Neural cell (in vitro differentiated cells): Measurements from ENCODE around the gene POLQ. TPM values are rescaled to one million over a fixed set of nuclear protein-coding genes. Genes with fewer than 3 reads are reported as not detected.

Experiments used
- H2AFZ ChIP-seq: fragments of 200-600, 300-800 bp; sonication (generic), shearing (Covaris generic); 2 replicates; pipeline ENCODE4 v1.6.0; 2014; ENCODE audit warnings: low read depth, mild to moderate bottlenecking, antibody characterized with exemption, low read length, moderate library complexity
- H3F3A ChIP-seq: fragments of 200-600 bp; shearing (Covaris generic); 2 replicates; pipeline ENCODE4 v1.6.1; 2016; ENCODE audit warnings: mild to moderate bottlenecking, moderate library complexity, mixed read lengths, antibody characterized with exemption, low read length; ENCODE audit not compliant: insufficient read depth, poor library complexity, severe bottlenecking
- H3K27ac ChIP-seq: fragments of 200-600, 300-800 bp; sonication (generic), shearing (Covaris generic); 2 replicates; pipeline ENCODE4 v1.5.1; 2014; ENCODE audit warnings: mild to moderate bottlenecking, low read length, moderate library complexity
- H3K27me3 ChIP-seq: fragments of 300-800, 200-600 bp; sonication (generic), shearing (Covaris generic); 2 replicates; pipeline ENCODE4 v1.6.0; 2014; ENCODE audit warnings: mild to moderate bottlenecking, low read depth, low read length, moderate library complexity; ENCODE audit not compliant: insufficient read depth
- H3K36me3 ChIP-seq: fragments of 300-800, 200-600 bp; sonication (generic), shearing (Covaris generic); 2 replicates; pipeline ENCODE4 v1.5.1; 2014; ENCODE audit warnings: mild to moderate bottlenecking, antibody characterized with exemption, low read length, moderate library complexity; ENCODE audit not compliant: insufficient read depth
- H3K4me2 ChIP-seq: fragments of 300-800, 200-600 bp; sonication (generic), shearing (Covaris generic); 2 replicates; pipeline ENCODE4 v1.6.0; 2014; ENCODE audit warnings: mild to moderate bottlenecking, low read length
- H3K4me3 ChIP-seq: fragments of 300-800, 200-600 bp; sonication (generic), shearing (Covaris generic); 2 replicates; pipeline ENCODE4 v1.5.1; 2014; ENCODE audit warnings: mild to moderate bottlenecking, low read length, moderate library complexity
- H3K79me2 ChIP-seq: fragments of 200-600 bp; shearing (Covaris generic); replicated peaks from 2 replicates; pipeline ENCODE4 v1.6.0; 2014; ENCODE audit warnings: mild to moderate bottlenecking, low read length, moderate library complexity; ENCODE audit not compliant: insufficient read depth
- H3K9ac ChIP-seq: fragments of 300-800, 200-600 bp; sonication (generic), shearing (Covaris generic); 2 replicates; pipeline ENCODE4 v1.6.1; 2016; ENCODE audit warnings: mild to moderate bottlenecking, low read length, mixed read lengths
- H3K9me2 ChIP-seq: fragments of 200-600 bp; shearing (Covaris generic); 2 replicates; pipeline ENCODE4 v1.6.1; 2016; ENCODE audit warnings: mild to moderate bottlenecking, low read length, mixed read lengths; ENCODE audit not compliant: insufficient read depth
- H3K9me3 ChIP-seq: fragments of 200-600, 300-800 bp; sonication (generic), shearing (Covaris generic); 2 replicates; pipeline ENCODE4 v1.6.1; 2016; ENCODE audit warnings: mild to moderate bottlenecking, mixed run types, low read length, moderate library complexity, mixed read lengths
- H4K20me1 ChIP-seq: fragments of 200-600 bp; shearing (Covaris generic); 2 replicates; pipeline ENCODE4 v1.6.1; 2016; ENCODE audit warnings: mild to moderate bottlenecking, mixed run types; ENCODE audit not compliant: insufficient read depth
- EP300 ChIP-seq: fragments of 450-650 bp; conservative IDR thresholded peaks from 2 replicates; pipeline ENCODE4 v1.6.1; 2014; ENCODE audit warnings: antibody characterized with exemption, mild to moderate bottlenecking, moderate library complexity; ENCODE audit not compliant: poor library complexity, severe bottlenecking
- EZH2 ChIP-seq: fragments of 200-600, 300-800 bp; shearing (Covaris generic), sonication (generic); IDR thresholded peaks from 2 replicates; pipeline ENCODE4 v1.6.1; 2014; ENCODE audit warnings: antibody characterized with exemption, low read length, borderline replicate concordance, mild to moderate bottlenecking; ENCODE audit not compliant: insufficient read depth, poor library complexity, severe bottlenecking
- MXI1 ChIP-seq: fragments of 450-650 bp; conservative IDR thresholded peaks from 2 replicates; pipeline ENCODE4 v1.6.1; 2014; ENCODE audit warnings: antibody characterized with exemption, mild to moderate bottlenecking; ENCODE audit not compliant: poor library complexity, severe bottlenecking
- POLR2AphosphoS5 ChIP-seq: IDR thresholded peaks from 2 replicates; pipeline ENCODE4 v1.6.1; 2012
- RAD21 ChIP-seq: fragments of 450-650 bp; conservative IDR thresholded peaks from 2 replicates; pipeline ENCODE4 v1.6.1; 2014; ENCODE audit warnings: antibody characterized with exemption, mild to moderate bottlenecking, moderate library complexity
- SMC3 ChIP-seq: fragments of 450-650 bp; conservative IDR thresholded peaks from 2 replicates; pipeline ENCODE4 v1.6.1; 2014; ENCODE audit warnings: antibody characterized with exemption, mild to moderate bottlenecking, moderate library complexity; ENCODE audit not compliant: poor library complexity
- TAF1 ChIP-seq: IDR thresholded peaks from 2 replicates; pipeline ENCODE4 v1.6.1; 2012; ENCODE audit warnings: low read depth
- polyA plus RNA-seq: library from polyadenylated mRNA; depleted of rRNA; stranded (reverse); fragments of >200 nt; gene quantifications from 2 replicates; pipeline ENCODE4 v1.2.3, GENCODE V29; 2014
- TF ChIP-seq, protein P1 (sequence below): fragments of 450-650 bp; IDR thresholded peaks from 2 replicates; pipeline ENCODE4 v1.5.1; 2014; ENCODE audit warnings: antibody characterized with exemption, mild to moderate bottlenecking, moderate library complexity; ENCODE audit not compliant: poor library complexity, severe bottlenecking
- TF ChIP-seq, protein P2 (sequence below): IDR thresholded peaks from 2 replicates; pipeline ENCODE4 v1.6.1; 2012; ENCODE audit warnings: borderline replicate concordance

POLQ gene
- polyA plus RNA-seq, 1 donor from 2014 or later = 0.10 TPM

DNA sequence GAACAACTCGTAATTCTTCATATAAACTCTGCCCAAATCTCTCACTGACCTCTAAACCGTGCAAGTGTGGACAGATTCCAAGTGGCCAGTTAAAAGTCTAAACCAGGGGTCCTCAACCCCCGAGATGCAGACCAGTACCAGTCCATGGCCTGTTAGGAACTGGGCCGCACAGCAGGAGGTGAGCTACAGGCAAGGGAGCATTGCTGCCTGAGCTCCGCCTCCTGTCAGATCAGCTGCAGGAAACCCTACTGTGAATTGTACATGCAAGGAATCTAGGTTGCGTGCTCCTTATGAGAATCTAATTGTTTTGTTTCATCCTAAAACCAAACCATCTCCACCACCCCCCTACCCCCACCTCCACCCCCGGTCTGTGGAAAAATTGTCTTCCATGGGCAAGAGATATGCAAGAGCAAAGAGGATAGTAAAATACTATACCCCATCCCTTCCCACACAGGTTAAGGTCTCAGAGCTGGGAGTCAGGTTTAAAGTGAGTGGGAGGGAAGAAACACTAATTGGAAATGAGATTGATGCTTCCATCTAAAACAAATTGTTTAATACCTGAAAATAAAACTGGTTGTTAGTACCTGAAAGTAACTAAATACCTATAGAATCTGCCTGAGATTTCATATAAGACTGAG is 54.0 kb downstream of the POLQ start:
- Histone ChIP-seq H3K79me2 (no peaks in the 10 kb centered on the region), H3F3A (no peaks in the 10 kb centered on the region), H3K9me2 (no peaks in the 10 kb centered on the region), H3K4me3 (no peak overlapping the region), H3K36me3 (no peaks in the 10 kb centered on the region), H3K27me3 (no peaks in the 10 kb centered on the region), H3K9ac (no peak overlapping the region), H2AFZ (no peak overlapping the region), H3K9me3 (no peaks in the 10 kb centered on the region), H3K27ac (no peak overlapping the region), H3K4me2 (no peak overlapping the region), H4K20me1 (no peaks in the 10 kb centered on the region)
- TF ChIP-seq, protein P1, sequence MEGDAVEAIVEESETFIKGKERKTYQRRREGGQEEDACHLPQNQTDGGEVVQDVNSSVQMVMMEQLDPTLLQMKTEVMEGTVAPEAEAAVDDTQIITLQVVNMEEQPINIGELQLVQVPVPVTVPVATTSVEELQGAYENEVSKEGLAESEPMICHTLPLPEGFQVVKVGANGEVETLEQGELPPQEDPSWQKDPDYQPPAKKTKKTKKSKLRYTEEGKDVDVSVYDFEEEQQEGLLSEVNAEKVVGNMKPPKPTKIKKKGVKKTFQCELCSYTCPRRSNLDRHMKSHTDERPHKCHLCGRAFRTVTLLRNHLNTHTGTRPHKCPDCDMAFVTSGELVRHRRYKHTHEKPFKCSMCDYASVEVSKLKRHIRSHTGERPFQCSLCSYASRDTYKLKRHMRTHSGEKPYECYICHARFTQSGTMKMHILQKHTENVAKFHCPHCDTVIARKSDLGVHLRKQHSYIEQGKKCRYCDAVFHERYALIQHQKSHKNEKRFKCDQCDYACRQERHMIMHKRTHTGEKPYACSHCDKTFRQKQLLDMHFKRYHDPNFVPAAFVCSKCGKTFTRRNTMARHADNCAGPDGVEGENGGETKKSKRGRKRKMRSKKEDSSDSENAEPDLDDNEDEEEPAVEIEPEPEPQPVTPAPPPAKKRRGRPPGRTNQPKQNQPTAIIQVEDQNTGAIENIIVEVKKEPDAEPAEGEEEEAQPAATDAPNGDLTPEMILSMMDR = no peak
- no peak for TF ChIP-seq EP300
- TF ChIP-seq, protein P2, sequence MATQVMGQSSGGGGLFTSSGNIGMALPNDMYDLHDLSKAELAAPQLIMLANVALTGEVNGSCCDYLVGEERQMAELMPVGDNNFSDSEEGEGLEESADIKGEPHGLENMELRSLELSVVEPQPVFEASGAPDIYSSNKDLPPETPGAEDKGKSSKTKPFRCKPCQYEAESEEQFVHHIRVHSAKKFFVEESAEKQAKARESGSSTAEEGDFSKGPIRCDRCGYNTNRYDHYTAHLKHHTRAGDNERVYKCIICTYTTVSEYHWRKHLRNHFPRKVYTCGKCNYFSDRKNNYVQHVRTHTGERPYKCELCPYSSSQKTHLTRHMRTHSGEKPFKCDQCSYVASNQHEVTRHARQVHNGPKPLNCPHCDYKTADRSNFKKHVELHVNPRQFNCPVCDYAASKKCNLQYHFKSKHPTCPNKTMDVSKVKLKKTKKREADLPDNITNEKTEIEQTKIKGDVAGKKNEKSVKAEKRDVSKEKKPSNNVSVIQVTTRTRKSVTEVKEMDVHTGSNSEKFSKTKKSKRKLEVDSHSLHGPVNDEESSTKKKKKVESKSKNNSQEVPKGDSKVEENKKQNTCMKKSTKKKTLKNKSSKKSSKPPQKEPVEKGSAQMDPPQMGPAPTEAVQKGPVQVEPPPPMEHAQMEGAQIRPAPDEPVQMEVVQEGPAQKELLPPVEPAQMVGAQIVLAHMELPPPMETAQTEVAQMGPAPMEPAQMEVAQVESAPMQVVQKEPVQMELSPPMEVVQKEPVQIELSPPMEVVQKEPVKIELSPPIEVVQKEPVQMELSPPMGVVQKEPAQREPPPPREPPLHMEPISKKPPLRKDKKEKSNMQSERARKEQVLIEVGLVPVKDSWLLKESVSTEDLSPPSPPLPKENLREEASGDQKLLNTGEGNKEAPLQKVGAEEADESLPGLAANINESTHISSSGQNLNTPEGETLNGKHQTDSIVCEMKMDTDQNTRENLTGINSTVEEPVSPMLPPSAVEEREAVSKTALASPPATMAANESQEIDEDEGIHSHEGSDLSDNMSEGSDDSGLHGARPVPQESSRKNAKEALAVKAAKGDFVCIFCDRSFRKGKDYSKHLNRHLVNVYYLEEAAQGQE = no peak
- no peak for TF ChIP-seq TAF1
- TF ChIP-seq EZH2 = no peak
- TF ChIP-seq MXI1 = no peak
- TF ChIP-seq RAD21 = no peak
- TF ChIP-seq SMC3 = no peak
- TF ChIP-seq POLR2AphosphoS5 = no peak

DNA sequence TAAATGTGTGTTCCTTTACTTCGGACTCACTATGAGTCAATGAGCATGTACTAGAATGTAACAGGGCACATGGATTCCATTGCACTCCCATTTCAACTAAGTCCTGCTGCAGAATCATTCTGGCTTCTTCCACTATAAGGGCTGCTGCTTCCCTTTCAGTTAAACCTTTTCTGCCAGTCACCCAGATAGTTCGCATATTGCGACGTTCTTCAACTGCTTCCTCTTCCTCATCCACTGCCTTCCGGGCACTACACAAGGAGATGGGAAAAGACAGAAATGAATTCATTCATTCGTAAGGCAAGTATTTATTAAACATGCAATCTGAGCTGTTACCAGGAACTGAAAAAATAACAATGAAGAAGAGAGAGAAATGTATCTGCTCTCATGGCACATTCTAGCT is 55.6 kb downstream of the POLQ start:
- H3K27me3 ChIP-seq = no peaks in the 10 kb centered on the region
- H4K20me1 ChIP-seq = no peaks in the 10 kb centered on the region
- no peak overlapping the region for H3K27ac ChIP-seq

More for the DNA sequence above, 55.6 kb downstream of the POLQ start:
- TF ChIP-seq, protein P2 = no peak
- no peak for TF ChIP-seq EP300
- H3K9ac ChIP-seq = no peak overlapping the region
- H3K36me3 ChIP-seq = no peaks in the 10 kb centered on the region
- no peak overlapping the region for H3K4me2 ChIP-seq
- no peaks in the 10 kb centered on the region for H3K9me2 ChIP-seq
- H3K4me3 ChIP-seq = no peak overlapping the region
- H3F3A ChIP-seq = no peaks in the 10 kb centered on the region
- H2AFZ ChIP-seq = no peak overlapping the region
- no peaks in the 10 kb centered on the region for H3K79me2 ChIP-seq
- no peaks in the 10 kb centered on the region for H3K9me3 ChIP-seq
